K562 (cell line): ENCODE results near the gene TRANK1.

ENCODE experiments used
- CBX2 ChIP-seq: fragments of 200-600 bp; sonication (generic); IDR thresholded peaks from one replicate; pipeline ENCODE4 v1.6.1; 2012; ENCODE audit warnings: mild to moderate bottlenecking, low read length, inconsistent platforms; ENCODE audit not compliant: insufficient read depth, poor library complexity, severe bottlenecking
- CHCHD3 ChIP-seq: fragments of 250-450 bp; sonication (Bioruptor Pico); IDR thresholded peaks from 2 replicates; pipeline ENCODE4 v2.1.2; 2022; ENCODE audit warnings: mild to moderate bottlenecking
- ETV6 ChIP-seq, 3 experiments: fragments of 150-350 bp in 1 of 3; sonication (generic) in 1 of 3; formaldehyde crosslinking in 1 of 3; IDR thresholded peaks; 2 replicates each; pipeline versions ENCODE4 v1.6.1 to v1.8.0; 2014 to 2022; ENCODE audit warnings: borderline replicate concordance in 2 of 3, low read depth in 2 of 3, antibody characterized with exemption in 1 of 3, low read length in 1 of 3, mild to moderate bottlenecking in 1 of 3, missing genetic modification reagents in 1 of 3
- HCFC1 ChIP-seq: IDR thresholded peaks from 2 replicates; pipeline ENCODE4 v1.6.1; 2012; ENCODE audit warnings: low read depth, low read length, improper control_type of control experiment
- KLF13 ChIP-seq: fragments of 450-650 bp; IDR thresholded peaks from 2 replicates; pipeline ENCODE4 v1.6.1; 2016; ENCODE audit warnings: missing genetic modification characterization, low read depth, mild to moderate bottlenecking, missing compliant biosample characterization, moderate library complexity, borderline replicate concordance
- MEF2A ChIP-seq: IDR thresholded peaks from 2 replicates; pipeline ENCODE4 v1.6.1; 2011; ENCODE audit warnings: low read depth, mild to moderate bottlenecking, low read length, moderate library complexity; ENCODE audit not compliant: control insufficient read depth
- NR4A1 ChIP-seq, 2 experiments: fragments of 250-450 bp in 1 of 2; fragments of 450-650 bp in 1 of 2; sonication (Bioruptor Pico) in 1 of 2; IDR thresholded peaks; 2 replicates each; pipeline versions ENCODE4 v1.4.0 to v1.6.1; 2016 to 2020; ENCODE audit warnings: mild to moderate bottlenecking in 2 of 2, missing compliant biosample characterization in 1 of 2, missing genetic modification characterization in 1 of 2, moderate library complexity in 1 of 2
- ZNF41 ChIP-seq: fragments of 250-450 bp; sonication (Bioruptor Pico); conservative IDR thresholded peaks from 2 replicates; pipeline ENCODE4 v1.4.0; 2020; ENCODE audit warnings: mild to moderate bottlenecking
- ZNF707 ChIP-seq: fragments of 250-450 bp; sonication (Bioruptor Pico); conservative IDR thresholded peaks from 2 replicates; pipeline ENCODE4 v1.8.0; 2022; ENCODE audit warnings: inconsistent platforms, mild to moderate bottlenecking, moderate library complexity
- TF ChIP-seq, protein P1 (sequence below): sonication (generic); formaldehyde crosslinking; IDR thresholded peaks from 2 replicates; pipeline ENCODE4 v1.8.0; 2022; ENCODE audit warnings: missing genetic modification reagents, mild to moderate bottlenecking, borderline replicate concordance
- TF ChIP-seq, protein P2 (sequence below): fragments of 200-800 bp; sonication (Bioruptor generic); IDR thresholded peaks from 2 replicates; pipeline ENCODE4 v1.6.1; 2016; ENCODE audit warnings: missing genetic modification characterization, missing compliant biosample characterization
- TF ChIP-seq, protein P3 (sequence below), 3 experiments: IDR thresholded peaks in 2 of 3; conservative IDR thresholded peaks in 1 of 3; 2 replicates each; pipeline ENCODE4 v1.5.1; 2011 to 2012; ENCODE audit warnings: low read length in 3 of 3, mild to moderate bottlenecking in 3 of 3, control low read depth in 2 of 3, improper control_type of control experiment in 1 of 3, inconsistent platforms in 1 of 3, low read depth in 1 of 3, mixed read lengths in 1 of 3, moderate library complexity in 1 of 3; ENCODE audit not compliant: insufficient read depth in 2 of 3
- TF ChIP-seq, protein P4 (sequence below), 3 experiments: fragments of 200-800 bp in 1 of 3; fragments of 250-450 bp in 1 of 3; fragments of 450-650 bp in 1 of 3; sonication (Bioruptor Pico) in 1 of 3; sonication (Bioruptor generic) in 1 of 3; formaldehyde crosslinking in 1 of 3; IDR thresholded peaks; 2 replicates each; pipeline versions ENCODE4 v1.6.1 to v1.8.0; 2016 to 2022; ENCODE audit warnings: mild to moderate bottlenecking in 2 of 3, missing genetic modification characterization in 2 of 3, missing compliant biosample characterization in 1 of 3, moderate library complexity in 1 of 3

DNA sequence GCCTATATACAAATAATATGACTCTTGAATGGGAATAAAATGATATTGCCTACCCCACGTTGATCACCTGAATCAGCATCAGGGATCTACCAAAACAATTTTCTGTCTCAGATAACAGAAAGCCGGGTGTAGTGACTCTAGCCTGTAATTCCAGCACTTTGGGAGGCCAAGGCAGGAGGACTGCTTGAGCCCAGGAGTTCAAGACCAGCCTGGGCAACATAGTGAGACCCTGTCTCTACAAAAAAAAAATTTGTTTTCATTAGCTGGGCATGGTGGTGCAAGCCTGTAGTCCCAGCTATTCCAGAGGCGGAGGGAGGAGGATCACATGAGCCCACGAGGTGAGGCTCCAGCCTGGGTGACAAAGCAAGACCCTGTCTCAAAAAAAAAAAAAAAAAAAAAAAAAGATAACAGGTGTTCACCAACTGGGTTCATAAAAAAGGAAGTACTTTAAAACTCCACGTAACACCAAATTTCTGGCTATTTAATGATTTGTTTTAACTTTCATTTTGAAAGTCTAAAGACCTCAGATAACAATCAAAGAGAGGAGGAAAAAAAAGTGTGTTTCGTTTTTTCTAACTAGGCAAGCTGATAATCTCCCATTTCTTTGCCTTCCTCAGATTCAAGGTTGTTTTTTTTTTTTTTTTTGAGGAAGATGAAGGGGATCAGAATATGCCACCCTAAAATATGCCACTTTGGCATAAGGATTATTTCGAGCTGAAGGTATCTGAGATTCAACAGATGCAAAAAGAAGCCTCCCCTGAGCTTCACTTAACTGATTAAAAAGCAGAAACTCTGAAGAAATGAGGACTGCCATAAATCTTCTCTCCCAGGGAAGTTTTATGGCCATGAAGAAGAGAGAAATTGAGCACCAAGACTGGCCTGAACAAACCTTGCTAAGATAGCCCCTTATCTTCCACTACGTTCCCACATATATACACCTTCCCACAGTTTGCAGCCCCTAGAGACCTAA is 44.1 kb downstream of the TRANK1 start:
- TF ChIP-seq ZNF707 (CRISPR knock-in tag), result no peak
- TF ChIP-seq, protein P1, sequence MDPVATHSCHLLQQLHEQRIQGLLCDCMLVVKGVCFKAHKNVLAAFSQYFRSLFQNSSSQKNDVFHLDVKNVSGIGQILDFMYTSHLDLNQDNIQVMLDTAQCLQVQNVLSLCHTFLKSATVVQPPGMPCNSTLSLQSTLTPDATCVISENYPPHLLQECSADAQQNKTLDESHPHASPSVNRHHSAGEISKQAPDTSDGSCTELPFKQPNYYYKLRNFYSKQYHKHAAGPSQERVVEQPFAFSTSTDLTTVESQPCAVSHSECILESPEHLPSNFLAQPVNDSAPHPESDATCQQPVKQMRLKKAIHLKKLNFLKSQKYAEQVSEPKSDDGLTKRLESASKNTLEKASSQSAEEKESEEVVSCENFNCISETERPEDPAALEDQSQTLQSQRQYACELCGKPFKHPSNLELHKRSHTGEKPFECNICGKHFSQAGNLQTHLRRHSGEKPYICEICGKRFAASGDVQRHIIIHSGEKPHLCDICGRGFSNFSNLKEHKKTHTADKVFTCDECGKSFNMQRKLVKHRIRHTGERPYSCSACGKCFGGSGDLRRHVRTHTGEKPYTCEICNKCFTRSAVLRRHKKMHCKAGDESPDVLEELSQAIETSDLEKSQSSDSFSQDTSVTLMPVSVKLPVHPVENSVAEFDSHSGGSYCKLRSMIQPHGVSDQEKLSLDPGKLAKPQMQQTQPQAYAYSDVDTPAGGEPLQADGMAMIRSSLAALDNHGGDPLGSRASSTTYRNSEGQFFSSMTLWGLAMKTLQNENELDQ (CRISPR knock-in tag), result no peak
- TF ChIP-seq, protein P2, sequence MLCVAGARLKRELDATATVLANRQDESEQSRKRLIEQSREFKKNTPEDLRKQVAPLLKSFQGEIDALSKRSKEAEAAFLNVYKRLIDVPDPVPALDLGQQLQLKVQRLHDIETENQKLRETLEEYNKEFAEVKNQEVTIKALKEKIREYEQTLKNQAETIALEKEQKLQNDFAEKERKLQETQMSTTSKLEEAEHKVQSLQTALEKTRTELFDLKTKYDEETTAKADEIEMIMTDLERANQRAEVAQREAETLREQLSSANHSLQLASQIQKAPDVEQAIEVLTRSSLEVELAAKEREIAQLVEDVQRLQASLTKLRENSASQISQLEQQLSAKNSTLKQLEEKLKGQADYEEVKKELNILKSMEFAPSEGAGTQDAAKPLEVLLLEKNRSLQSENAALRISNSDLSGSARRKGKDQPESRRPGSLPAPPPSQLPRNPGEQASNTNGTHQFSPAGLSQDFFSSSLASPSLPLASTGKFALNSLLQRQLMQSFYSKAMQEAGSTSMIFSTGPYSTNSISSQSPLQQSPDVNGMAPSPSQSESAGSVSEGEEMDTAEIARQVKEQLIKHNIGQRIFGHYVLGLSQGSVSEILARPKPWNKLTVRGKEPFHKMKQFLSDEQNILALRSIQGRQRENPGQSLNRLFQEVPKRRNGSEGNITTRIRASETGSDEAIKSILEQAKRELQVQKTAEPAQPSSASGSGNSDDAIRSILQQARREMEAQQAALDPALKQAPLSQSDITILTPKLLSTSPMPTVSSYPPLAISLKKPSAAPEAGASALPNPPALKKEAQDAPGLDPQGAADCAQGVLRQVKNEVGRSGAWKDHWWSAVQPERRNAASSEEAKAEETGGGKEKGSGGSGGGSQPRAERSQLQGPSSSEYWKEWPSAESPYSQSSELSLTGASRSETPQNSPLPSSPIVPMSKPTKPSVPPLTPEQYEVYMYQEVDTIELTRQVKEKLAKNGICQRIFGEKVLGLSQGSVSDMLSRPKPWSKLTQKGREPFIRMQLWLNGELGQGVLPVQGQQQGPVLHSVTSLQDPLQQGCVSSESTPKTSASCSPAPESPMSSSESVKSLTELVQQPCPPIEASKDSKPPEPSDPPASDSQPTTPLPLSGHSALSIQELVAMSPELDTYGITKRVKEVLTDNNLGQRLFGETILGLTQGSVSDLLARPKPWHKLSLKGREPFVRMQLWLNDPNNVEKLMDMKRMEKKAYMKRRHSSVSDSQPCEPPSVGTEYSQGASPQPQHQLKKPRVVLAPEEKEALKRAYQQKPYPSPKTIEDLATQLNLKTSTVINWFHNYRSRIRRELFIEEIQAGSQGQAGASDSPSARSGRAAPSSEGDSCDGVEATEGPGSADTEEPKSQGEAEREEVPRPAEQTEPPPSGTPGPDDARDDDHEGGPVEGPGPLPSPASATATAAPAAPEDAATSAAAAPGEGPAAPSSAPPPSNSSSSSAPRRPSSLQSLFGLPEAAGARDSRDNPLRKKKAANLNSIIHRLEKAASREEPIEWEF (CRISPR knock-in tag), result no peak
- TF ChIP-seq KLF13 (tag), result no peak
- TF ChIP-seq ZNF41, result no peak
- TF ChIP-seq, protein P3, sequence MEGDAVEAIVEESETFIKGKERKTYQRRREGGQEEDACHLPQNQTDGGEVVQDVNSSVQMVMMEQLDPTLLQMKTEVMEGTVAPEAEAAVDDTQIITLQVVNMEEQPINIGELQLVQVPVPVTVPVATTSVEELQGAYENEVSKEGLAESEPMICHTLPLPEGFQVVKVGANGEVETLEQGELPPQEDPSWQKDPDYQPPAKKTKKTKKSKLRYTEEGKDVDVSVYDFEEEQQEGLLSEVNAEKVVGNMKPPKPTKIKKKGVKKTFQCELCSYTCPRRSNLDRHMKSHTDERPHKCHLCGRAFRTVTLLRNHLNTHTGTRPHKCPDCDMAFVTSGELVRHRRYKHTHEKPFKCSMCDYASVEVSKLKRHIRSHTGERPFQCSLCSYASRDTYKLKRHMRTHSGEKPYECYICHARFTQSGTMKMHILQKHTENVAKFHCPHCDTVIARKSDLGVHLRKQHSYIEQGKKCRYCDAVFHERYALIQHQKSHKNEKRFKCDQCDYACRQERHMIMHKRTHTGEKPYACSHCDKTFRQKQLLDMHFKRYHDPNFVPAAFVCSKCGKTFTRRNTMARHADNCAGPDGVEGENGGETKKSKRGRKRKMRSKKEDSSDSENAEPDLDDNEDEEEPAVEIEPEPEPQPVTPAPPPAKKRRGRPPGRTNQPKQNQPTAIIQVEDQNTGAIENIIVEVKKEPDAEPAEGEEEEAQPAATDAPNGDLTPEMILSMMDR (IDR thresholded peaks at IDR 0.05 in 2 of 3, conservative IDR thresholded peaks at IDR 0.05 in 1 of 3; ENCODE audit: insufficient read depth in 2 of 3, low read depth in 1 of 3, low read length in 3 of 3), result no peak
- no peak for TF ChIP-seq NR4A1 (CRISPR knock-in tag; IDR thresholded peaks at IDR 0.05)
- no peak for TF ChIP-seq NR4A1 (tag; IDR thresholded peaks at IDR 0.05)
- no peak for TF ChIP-seq CBX2
- no peak for TF ChIP-seq ETV6 (IDR thresholded peaks at IDR 0.05; ENCODE audit: borderline replicate concordance in 1 of 2, low read depth in 2 of 2, low read length in 1 of 2)
- no peak for TF ChIP-seq ETV6 (CRISPR knock-in tag; IDR thresholded peaks at IDR 0.05; ENCODE audit: borderline replicate concordance)
- TF ChIP-seq MEF2A, result no peak
- TF ChIP-seq, protein P4, sequence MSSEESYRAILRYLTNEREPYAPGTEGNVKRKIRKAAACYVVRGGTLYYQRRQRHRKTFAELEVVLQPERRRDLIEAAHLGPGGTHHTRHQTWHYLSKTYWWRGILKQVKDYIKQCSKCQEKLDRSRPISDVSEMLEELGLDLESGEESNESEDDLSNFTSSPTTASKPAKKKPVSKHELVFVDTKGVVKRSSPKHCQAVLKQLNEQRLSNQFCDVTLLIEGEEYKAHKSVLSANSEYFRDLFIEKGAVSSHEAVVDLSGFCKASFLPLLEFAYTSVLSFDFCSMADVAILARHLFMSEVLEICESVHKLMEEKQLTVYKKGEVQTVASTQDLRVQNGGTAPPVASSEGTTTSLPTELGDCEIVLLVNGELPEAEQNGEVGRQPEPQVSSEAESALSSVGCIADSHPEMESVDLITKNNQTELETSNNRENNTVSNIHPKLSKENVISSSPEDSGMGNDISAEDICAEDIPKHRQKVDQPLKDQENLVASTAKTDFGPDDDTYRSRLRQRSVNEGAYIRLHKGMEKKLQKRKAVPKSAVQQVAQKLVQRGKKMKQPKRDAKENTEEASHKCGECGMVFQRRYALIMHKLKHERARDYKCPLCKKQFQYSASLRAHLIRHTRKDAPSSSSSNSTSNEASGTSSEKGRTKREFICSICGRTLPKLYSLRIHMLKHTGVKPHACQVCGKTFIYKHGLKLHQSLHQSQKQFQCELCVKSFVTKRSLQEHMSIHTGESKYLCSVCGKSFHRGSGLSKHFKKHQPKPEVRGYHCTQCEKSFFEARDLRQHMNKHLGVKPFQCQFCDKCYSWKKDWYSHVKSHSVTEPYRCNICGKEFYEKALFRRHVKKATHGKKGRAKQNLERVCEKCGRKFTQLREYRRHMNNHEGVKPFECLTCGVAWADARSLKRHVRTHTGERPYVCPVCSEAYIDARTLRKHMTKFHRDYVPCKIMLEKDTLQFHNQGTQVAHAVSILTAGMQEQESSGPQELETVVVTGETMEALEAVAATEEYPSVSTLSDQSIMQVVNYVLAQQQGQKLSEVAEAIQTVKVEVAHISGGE (CRISPR knock-in tag; IDR thresholded peaks at IDR 0.05), result no peak
- TF ChIP-seq CHCHD3 (CRISPR knock-in tag), result no peak
- no peak for TF ChIP-seq HCFC1
